Mesothelial cell of epicardium (in vitro differentiated cells): ENCODE results near the gene FBXO48. TPM values are rescaled to one million over a fixed set of nuclear protein-coding genes. Genes with fewer than 3 reads are reported as not detected.
"Not testable (repeated sequence)": the region's sequence is repeated elsewhere in the genome, so short reads cannot be mapped to it uniquely, and the experiment has no call there.

Experiments
- DNase-seq, 2 experiments: peaks; one replicate each; pipeline ENCODE4 v3.0.0; 2021; ENCODE audit warnings: low spot score in 2 of 2; ENCODE audit not compliant: unreplicated experiment in 2 of 2
- H3K27ac Mint-ChIP-seq: 2 replicates; pipeline ENCODE4 v1.8.0; 2021; ENCODE audit warnings: mixed read lengths
- H3K27me3 Mint-ChIP-seq: 2 replicates; pipeline ENCODE4 v1.8.0; 2021; ENCODE audit warnings: low read depth, mixed read lengths
- H3K36me3 Mint-ChIP-seq: 2 replicates; pipeline ENCODE4 v1.8.0; 2021; ENCODE audit warnings: mixed read lengths
- H3K4me1 Mint-ChIP-seq: 2 replicates; pipeline ENCODE4 v1.8.0; 2021; ENCODE audit warnings: mixed read lengths
- H3K4me3 Mint-ChIP-seq: 2 replicates; pipeline ENCODE4 v1.8.0; 2021; ENCODE audit warnings: mild to moderate bottlenecking, moderate library complexity, mixed read lengths
- H3K9me3 Mint-ChIP-seq: 2 replicates; pipeline ENCODE4 v1.8.0; 2021; ENCODE audit warnings: mixed read lengths
- CTCF ChIP-seq: fragments of 200-600 bp; sonication (generic); IDR thresholded peaks from one replicate; pipeline ENCODE4 v1.5.0; 2021; ENCODE audit warnings: antibody characterized with exemption; ENCODE audit not compliant: unreplicated experiment
- total RNA-seq: library from RNA; stranded (reverse); gene quantifications from 3 replicates; pipeline ENCODE4 v1.2.1, GENCODE V29; 2021

Gene FBXO48
- total RNA-seq, 1 donor from 2014 or later, result 0.72 TPM

DNA sequence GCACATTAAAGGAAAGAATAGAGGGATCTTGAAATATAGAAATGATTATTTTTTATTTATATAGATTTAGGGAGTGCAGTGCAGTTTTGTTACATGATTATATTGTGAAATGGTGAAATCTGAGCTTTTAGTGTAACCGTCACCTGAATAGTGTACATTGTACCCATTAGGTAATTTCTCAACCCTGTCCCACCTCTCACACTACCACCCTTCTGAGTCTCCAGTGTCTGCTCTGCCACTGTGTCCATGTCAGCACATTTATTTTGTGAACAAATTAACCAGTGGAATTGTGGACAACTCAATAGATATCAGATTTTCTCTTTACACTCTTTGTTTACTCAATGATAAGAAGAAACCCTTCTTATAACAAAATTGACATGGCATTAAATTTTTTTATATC is 24.5 kb upstream of the FBXO48 start:
- peaks cover 2% of the 10 kb centered on the region for H3K4me1 Mint-ChIP-seq
- DNase-seq, result no peak
- no peak overlapping the region for H3K4me3 Mint-ChIP-seq
- no peaks in the 10 kb centered on the region for H3K27me3 Mint-ChIP-seq
- no peak overlapping the region for H3K27ac Mint-ChIP-seq
- peaks cover 11% of the 10 kb centered on the region for H3K36me3 Mint-ChIP-seq
- TF ChIP-seq CTCF, result no peak
- H3K9me3 Mint-ChIP-seq, result peaks cover 20% of the 10 kb centered on the region

DNA sequence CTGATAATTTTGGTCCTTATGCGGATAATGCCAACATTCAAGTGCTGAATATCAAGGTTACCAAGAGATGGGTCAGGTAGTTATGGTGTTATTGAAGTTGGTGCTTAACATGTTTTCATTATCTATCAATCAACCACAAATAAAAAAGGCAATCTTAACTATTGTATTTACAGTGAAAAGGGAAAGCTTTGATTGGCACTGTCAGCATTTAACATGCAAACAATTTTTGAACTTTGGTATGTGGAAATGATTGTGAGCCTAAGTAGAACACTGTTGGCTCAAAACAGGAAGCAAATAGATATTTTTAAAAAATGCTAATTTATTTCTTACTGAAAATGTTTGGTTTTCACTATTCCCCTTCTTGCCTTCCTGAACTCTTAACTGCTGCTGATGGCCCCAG is 22.2 kb upstream of the FBXO48 start:
- no peak overlapping the region for H3K4me3 Mint-ChIP-seq
- DNase-seq, result no peak
- peaks cover 8% of the 10 kb centered on the region for H3K9me3 Mint-ChIP-seq
- H3K27ac Mint-ChIP-seq, result no peak overlapping the region
- H3K36me3 Mint-ChIP-seq, result peaks cover 4% of the 10 kb centered on the region
- H3K4me1 Mint-ChIP-seq, result peaks cover 2% of the 10 kb centered on the region
- no peaks in the 10 kb centered on the region for H3K27me3 Mint-ChIP-seq
- TF ChIP-seq CTCF, result no peak

GRCh38 chr2:68488605-68489004 is 21.5 kb upstream of the FBXO48 start:
- H3K27me3 Mint-ChIP-seq, H3K36me3 Mint-ChIP-seq, H3K27ac Mint-ChIP-seq, DNase-seq, H3K9me3 Mint-ChIP-seq, H3K4me3 Mint-ChIP-seq, H3K4me1 Mint-ChIP-seq: not testable (repeated sequence)

- Mint-ChIP-seq H3K9me3 (peaks cover under 1% of the 10 kb centered on the region), H3K27ac (no peak overlapping the region), H3K4me3 (no peak overlapping the region), H3K27me3 (no peaks in the 10 kb centered on the region), H3K36me3 (no peaks in the 10 kb centered on the region), H3K4me1 (peaks cover 2% of the 10 kb centered on the region)
- TF ChIP-seq CTCF, result peak; percentile 62
- DNase-seq, result no peak
Observed at GRCh38 chr2:68487773-68488355, 20.8 kb upstream of the FBXO48 start.

- Mint-ChIP-seq H3K36me3 (no peaks in the 10 kb centered on the region), H3K27me3 (no peaks in the 10 kb centered on the region), H3K9me3 (peaks cover 10% of the 10 kb centered on the region), H3K27ac (no peak overlapping the region), H3K4me1 (peaks cover 8% of the 10 kb centered on the region), H3K4me3 (no peak overlapping the region)
- TF ChIP-seq CTCF, result no peak
- no peak for DNase-seq
Observed at GRCh38 chr2:68483011-68483410, 15.9 kb upstream of the FBXO48 start.

DNA sequence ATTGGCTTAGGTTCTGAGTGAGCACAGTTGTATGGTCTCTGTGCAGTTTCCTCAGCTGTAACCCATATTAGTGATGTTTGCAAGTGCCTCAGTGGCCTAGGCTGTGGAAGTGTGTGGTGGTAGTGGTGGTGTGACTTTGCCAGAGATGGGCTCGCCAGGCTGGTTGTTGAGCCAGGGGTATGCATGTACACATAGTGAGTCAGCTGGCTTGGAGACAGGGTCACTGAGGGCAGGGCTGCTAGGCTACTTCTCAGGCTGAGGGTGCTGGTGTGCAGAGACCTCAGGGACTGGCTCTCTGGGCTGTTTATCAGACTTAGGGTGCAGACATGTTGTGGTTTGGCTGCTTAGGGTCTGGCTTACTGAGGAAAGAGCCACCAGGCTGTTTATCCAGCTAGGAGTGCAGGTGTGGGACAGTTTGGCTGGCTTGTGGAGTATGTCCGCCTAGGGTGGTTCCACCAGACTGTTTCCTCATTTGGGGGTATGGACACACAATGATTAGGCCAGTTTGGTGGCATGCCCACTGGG is 15.3 kb upstream of the FBXO48 start:
- no peak for DNase-seq
- Mint-ChIP-seq H3K27ac (no peak overlapping the region), H3K9me3 (peaks cover 10% of the 10 kb centered on the region), H3K4me3 (no peak overlapping the region), H3K4me1 (peaks cover 7% of the 10 kb centered on the region), H3K27me3 (no peaks in the 10 kb centered on the region), H3K36me3 (no peaks in the 10 kb centered on the region)
- no peak for TF ChIP-seq CTCF
